MCF 10A (cell line): Measurements from ENCODE around the gene SUCO. TPM values are rescaled to one million over a fixed set of nuclear protein-coding genes. Genes with fewer than 3 reads are reported as not detected.

Experiments used
- BruUV-seq: library from RNA; stranded (reverse); fragments of 400-500 nt; replicated peaks from 2 replicates; lab custom pipeline; 2021; lab: Mats Ljungman, UMichigan
- CTCF ChIA-PET: fragments of 300-600 bp; sonication (Branson Sonifier 250); formaldehyde crosslinking; extraction: SDS; loops from one replicate; lab custom pipeline; 2021; ENCODE audit warnings: antibody characterized with exemption, inconsistent platforms; lab: Yijun Ruan, JAX
- POLR2A ChIA-PET: fragments of 300-600, 350-650 bp; sonication (Branson Sonifier 250); formaldehyde crosslinking; extraction: SDS; loops from one replicate; lab custom pipeline; 2020; ENCODE audit warnings: antibody characterized with exemption, inconsistent platforms; lab: Yijun Ruan, JAX
- DNase-seq: peaks from one replicate; pipeline ENCODE4 v3.0.0-alpha.2; 2018; ENCODE audit not compliant: unreplicated experiment
- H3K27ac Mint-ChIP-seq: one replicate; pipeline ENCODE4 v1.8.0; 2022; ENCODE audit warnings: mild to moderate bottlenecking, low read depth, mixed read lengths; ENCODE audit not compliant: unreplicated experiment
- H3K27me3 Mint-ChIP-seq: one replicate; pipeline ENCODE4 v1.8.0; 2022; ENCODE audit warnings: mixed read lengths; ENCODE audit not compliant: insufficient read depth, unreplicated experiment
- H3K36me3 Mint-ChIP-seq: one replicate; pipeline ENCODE4 v1.8.0; 2022; ENCODE audit warnings: mild to moderate bottlenecking, moderate library complexity, mixed read lengths; ENCODE audit not compliant: insufficient read depth, unreplicated experiment
- H3K4me1 Mint-ChIP-seq: one replicate; pipeline ENCODE4 v1.8.0; 2022; ENCODE audit warnings: mixed read lengths; ENCODE audit not compliant: insufficient read depth, unreplicated experiment
- H3K4me3 Mint-ChIP-seq: one replicate; pipeline ENCODE4 v1.8.0; 2022; ENCODE audit warnings: mild to moderate bottlenecking, moderate library complexity, mixed read lengths; ENCODE audit not compliant: unreplicated experiment
- H3K9me3 Mint-ChIP-seq: one replicate; pipeline ENCODE4 v1.8.0; 2022; ENCODE audit warnings: mixed read lengths; ENCODE audit not compliant: unreplicated experiment
- CTCF ChIP-seq: fragments of 200-600 bp; IDR thresholded peaks from one replicate; pipeline ENCODE4 v1.8.0; 2022; ENCODE audit warnings: antibody characterized with exemption, mild to moderate bottlenecking; ENCODE audit not compliant: unreplicated experiment
- intact Hi-C: fragments of 100-400 bp; cut with micrococcal nuclease; formaldehyde crosslinking; loops from 2 replicates; pipeline ENCODE4 v1.14.1; 2022
- total RNA-seq: library from RNA; stranded (reverse); gene quantifications from 2 replicates; pipeline ENCODE4 v1.2.3, GENCODE V29; 2022

The SUCO gene
- total RNA-seq, 1 experiment from 2014 or later = 47.9 TPM

DNA sequence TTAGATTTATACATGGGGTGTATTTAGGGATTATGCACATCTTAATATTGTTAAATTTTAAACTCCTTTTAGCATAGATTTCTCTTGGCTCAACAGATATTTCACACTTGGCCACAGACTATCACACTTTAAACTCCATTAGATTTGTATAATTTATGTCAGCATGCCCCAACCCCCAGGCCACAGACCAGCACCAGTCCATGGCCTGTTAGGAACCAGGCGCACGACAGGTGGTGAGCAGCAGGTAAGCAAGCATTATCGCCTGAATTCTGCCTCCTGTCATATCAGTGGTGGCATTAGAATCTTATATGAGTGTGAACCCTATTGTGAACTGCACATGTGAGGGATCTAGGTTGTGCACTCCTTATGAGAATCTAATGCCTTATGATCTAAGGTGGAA is 34.8 kb downstream of the SUCO start:
- TF ChIP-seq CTCF = no peak
- Mint-ChIP-seq H3K27me3 (no peaks in the 10 kb centered on the region), H3K9me3 (peaks cover 8% of the 10 kb centered on the region), H3K36me3 (peaks cover 46% of the 10 kb centered on the region), H3K27ac (no peak overlapping the region), H3K4me3 (no peak overlapping the region), H3K4me1 (peaks cover 6% of the 10 kb centered on the region)
- ChIA-PET CTCF (no interaction called here), POLR2A (interaction anchor here (0.6 kb wide), 1 partner anchor 27 kb away, joined by 3 read pairs; no protein-coding TSS in a partner anchor)
- no TSS peak for BruUV-seq
- intact Hi-C loops = no loop called here
- no peak for DNase-seq

DNA sequence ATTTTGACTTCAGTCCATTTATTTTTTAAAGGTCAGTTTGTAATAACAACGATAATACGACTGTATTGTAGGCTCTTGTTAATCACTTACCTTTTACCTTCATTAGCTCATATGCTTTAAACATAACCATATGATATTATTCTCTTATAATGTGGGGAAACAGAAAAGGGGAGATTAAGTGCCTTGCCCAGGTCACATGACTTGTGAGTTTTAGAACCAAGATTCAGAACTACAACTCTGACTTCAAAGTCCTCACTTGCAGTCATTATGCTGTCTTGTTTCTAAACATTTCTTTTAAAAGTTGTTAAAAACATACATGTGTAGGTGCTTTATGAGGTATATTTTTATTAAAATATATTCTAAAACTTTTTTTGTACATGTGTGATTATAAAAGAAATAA is 41.1 kb downstream of the SUCO start:
- ChIA-PET CTCF (no interaction called here), POLR2A (interaction anchor here (1.2 kb wide), 1 partner anchor 14 kb away, joined by 3 read pairs; no protein-coding TSS in a partner anchor)
- Mint-ChIP-seq H3K27ac (no peak overlapping the region), H3K4me3 (no peak overlapping the region), H3K36me3 (peaks cover 66% of the 10 kb centered on the region), H3K4me1 (no peaks in the 10 kb centered on the region), H3K9me3 (peaks cover 8% of the 10 kb centered on the region), H3K27me3 (no peaks in the 10 kb centered on the region)
- BruUV-seq = no TSS peak
- intact Hi-C loops = no loop called here
- no peak for DNase-seq
- no peak for TF ChIP-seq CTCF

DNA sequence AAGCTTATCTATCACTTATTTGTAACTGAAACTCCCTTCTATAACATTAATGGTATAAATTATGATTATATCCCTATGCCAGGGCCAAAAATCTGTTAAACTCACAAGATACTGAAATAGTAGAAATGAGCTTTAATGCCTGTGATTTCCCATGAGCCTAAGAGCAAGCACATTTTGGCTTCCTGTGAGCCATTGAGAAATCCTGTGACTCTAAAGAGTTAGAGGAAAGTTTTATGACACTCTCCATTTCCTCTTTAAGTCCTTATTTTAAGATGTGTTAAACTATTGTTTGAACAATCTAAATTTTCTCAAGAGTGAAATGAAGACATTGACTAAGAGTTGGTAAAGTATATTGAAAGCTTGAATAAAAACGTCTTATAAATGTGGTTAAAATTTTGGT is 45.6 kb downstream of the SUCO start:
- TF ChIP-seq CTCF = no peak
- Mint-ChIP-seq H3K27me3 (no peaks in the 10 kb centered on the region), H3K4me1 (peaks cover 13% of the 10 kb centered on the region), H3K27ac (no peak overlapping the region), H3K4me3 (no peak overlapping the region), H3K36me3 (peaks cover 72% of the 10 kb centered on the region), H3K9me3 (no peaks in the 10 kb centered on the region)
- intact Hi-C loops = no loop called here
- no TSS peak for BruUV-seq
- DNase-seq = no peak
- CTCF ChIA-PET = interaction anchor here (0.6 to 1.3 kb wide), 4 partner anchors 128 to 165 kb away, joined by 3 to 4 read pairs (median 3); no protein-coding TSS in a partner anchor
- POLR2A ChIA-PET = interaction anchor here (0.8 to 1.9 kb wide), 2 partner anchors 10 to 46 kb away, joined by 7 read pairs; partner anchors contain the start of gene SUCO

GRCh38 chr1:172581273-172581672 is 48.3 kb downstream of the SUCO start:
- intact Hi-C loops = no loop called here
- POLR2A ChIA-PET = interaction anchor here (0.7 to 1.0 kb wide), 3 partner anchors 8 to 160 kb away, joined by 3 to 4 read pairs (median 3); no protein-coding TSS in a partner anchor
- CTCF ChIA-PET = interaction anchor here (0.7 to 1.5 kb wide), 5 partner anchors 47 to 139 kb away, joined by 3 to 4 read pairs (median 3); partner anchors contain the start of gene PIGC

More at GRCh38 chr1:172581273-172581672, 48.3 kb downstream of the SUCO start:
- TF ChIP-seq CTCF = no peak
- DNase-seq = no peak
- Mint-ChIP-seq H3K9me3 (no peaks in the 10 kb centered on the region), H3K27ac (peak overlapping the region; percentile 6), H3K4me3 (no peak overlapping the region), H3K36me3 (peaks cover 50% of the 10 kb centered on the region), H3K4me1 (peaks cover 24% of the 10 kb centered on the region), H3K27me3 (no peaks in the 10 kb centered on the region)
- no TSS peak for BruUV-seq
